Neural progenitor cell (in vitro differentiated cells): ENCODE data around the gene CCM2. TPM values are rescaled to one million over a fixed set of nuclear protein-coding genes. Genes with fewer than 3 reads are reported as not detected.

ENCODE experiments used
- DNase-seq: peaks from one replicate; pipeline ENCODE4 v3.0.0-alpha.2; 2016; ENCODE audit warnings: low spot score
- H2AFZ ChIP-seq: fragments of 200-600 bp; sonication (generic); replicated peaks from 2 replicates; pipeline ENCODE4 v1.6.1; 2016; ENCODE audit warnings: antibody characterized with exemption
- H3F3A ChIP-seq: fragments of 200-600 bp; sonication (generic); 2 replicates; pipeline ENCODE4 v1.6.1; 2016; ENCODE audit warnings: antibody characterized with exemption, low read depth
- H3K27ac ChIP-seq: fragments of 200-600 bp; sonication (generic); 2 replicates; pipeline ENCODE4 v1.5.1; 2016; ENCODE audit warnings: mild to moderate bottlenecking
- H3K27me3 ChIP-seq: fragments of 200-600 bp; sonication (generic); 2 replicates; pipeline ENCODE4 v1.6.1; 2016; ENCODE audit warnings: mild to moderate bottlenecking, moderate library complexity
- H3K36me3 ChIP-seq: fragments of 200-600 bp; sonication (generic); 2 replicates; pipeline ENCODE4 v1.5.1; 2016
- H3K4me1 ChIP-seq: fragments of 200-600 bp; sonication (generic); 2 replicates; pipeline ENCODE4 v1.6.1; 2016; ENCODE audit warnings: mixed run types
- H3K4me2 ChIP-seq: fragments of 200-600 bp; sonication (generic); 2 replicates; pipeline ENCODE4 v1.6.1; 2016
- H3K4me3 ChIP-seq: fragments of 200-600 bp; sonication (generic); 2 replicates; pipeline ENCODE4 v1.5.1; 2016
- H3K79me2 ChIP-seq: fragments of 200-600 bp; sonication (generic); 2 replicates; pipeline ENCODE4 v1.6.1; 2016; ENCODE audit warnings: low read depth
- H3K9ac ChIP-seq: fragments of 200-600 bp; sonication (generic); 2 replicates; pipeline ENCODE4 v1.6.1; 2016
- H3K9me3 ChIP-seq: fragments of 200-600 bp; sonication (generic); 2 replicates; pipeline ENCODE4 v1.5.1; 2016; ENCODE audit warnings: low read depth
- H4K20me1 ChIP-seq: fragments of 200-600 bp; sonication (generic); 2 replicates; pipeline ENCODE4 v1.6.1; 2016; ENCODE audit warnings: low read depth
- H3K27ac Mint-ChIP-seq: 3 replicates; pipeline ENCODE4 v1.8.0; 2021; ENCODE audit warnings: mixed read lengths
- H3K27me3 Mint-ChIP-seq: 2 replicates; pipeline ENCODE4 v1.8.0; 2022; ENCODE audit warnings: low read depth, mild to moderate bottlenecking, inconsistent platforms, moderate library complexity, mixed read lengths; ENCODE audit not compliant: insufficient read depth
- H3K36me3 Mint-ChIP-seq: 3 replicates; pipeline ENCODE4 v1.8.0; 2021; ENCODE audit warnings: mixed read lengths
- H3K4me1 Mint-ChIP-seq: 3 replicates; pipeline ENCODE4 v1.8.0; 2021; ENCODE audit warnings: mixed read lengths
- H3K4me3 Mint-ChIP-seq: 3 replicates; pipeline ENCODE4 v1.8.0; 2021; ENCODE audit warnings: mild to moderate bottlenecking, moderate library complexity, mixed read lengths
- H3K9me3 Mint-ChIP-seq: 3 replicates; pipeline ENCODE4 v1.8.0; 2020; ENCODE audit warnings: mixed read lengths
- EZH2 ChIP-seq: fragments of 200-600 bp; sonication (generic); IDR thresholded peaks from 2 replicates; pipeline ENCODE4 v1.6.1; 2017; ENCODE audit warnings: antibody characterized with exemption, mild to moderate bottlenecking, moderate library complexity
- EZH2phosphoT487 ChIP-seq: fragments of 200-600 bp; sonication (generic); IDR thresholded peaks from 2 replicates; pipeline ENCODE4 v1.6.1; 2017; ENCODE audit warnings: antibody characterized with exemption
- total RNA-seq: library from RNA; depleted of rRNA; stranded (reverse); fragments of >200 nt; gene quantifications from 2 replicates; pipeline ENCODE4 v1.2.3, GENCODE V29; 2015; ENCODE audit warnings: low replicate concordance
- TF ChIP-seq, protein P1 (sequence below): fragments of 200-600 bp; sonication (generic); IDR thresholded peaks from 2 replicates; pipeline ENCODE4 v1.5.1; 2017; ENCODE audit warnings: antibody characterized with exemption, mild to moderate bottlenecking

CCM2 gene
- total RNA-seq, 1 donor from 2014 or later = 21.8 TPM

DNA sequence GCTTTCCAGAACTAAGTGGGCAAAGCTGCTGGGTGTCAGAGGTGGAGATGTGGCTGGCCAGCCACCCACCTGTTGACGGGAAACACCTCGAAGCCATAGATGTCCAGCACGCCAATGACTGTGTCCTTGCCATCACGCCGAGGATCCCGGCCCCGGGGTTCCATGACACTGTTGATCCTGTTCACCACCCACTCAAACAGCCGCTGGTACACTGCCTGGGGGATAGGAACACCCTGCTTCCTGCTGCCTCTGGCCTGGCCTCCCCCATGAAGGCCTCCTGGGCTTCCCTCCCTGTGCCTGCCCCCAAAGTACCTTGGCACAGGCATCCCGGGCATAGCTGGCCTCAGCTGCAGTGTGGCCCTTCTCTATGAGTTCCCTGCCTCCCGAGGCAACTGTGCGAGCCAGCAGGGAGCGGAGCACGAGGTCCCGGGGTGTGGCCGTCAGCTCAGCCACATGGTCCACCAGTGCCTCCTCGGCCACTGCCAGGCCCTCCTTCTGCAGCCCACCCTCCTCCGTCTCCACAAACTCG lies 29.4 kb upstream of the CCM2 start:
- peaks cover 3% of the 10 kb centered on the region for H3K4me1 Mint-ChIP-seq
- Histone ChIP-seq H4K20me1 (no peaks in the 10 kb centered on the region), H3F3A (no peaks in the 10 kb centered on the region), H3K27ac (no peak overlapping the region), H2AFZ (no peak overlapping the region), H3K9ac (no peak overlapping the region), H3K79me2 (no peaks in the 10 kb centered on the region), H3K27me3 (no peaks in the 10 kb centered on the region), H3K4me1 (no peaks in the 10 kb centered on the region), H3K9me3 (no peaks in the 10 kb centered on the region), H3K4me3 (no peak overlapping the region), H3K36me3 (no peaks in the 10 kb centered on the region), H3K4me2 (no peak overlapping the region)
- no peak for TF ChIP-seq EZH2
- TF ChIP-seq, protein P1, sequence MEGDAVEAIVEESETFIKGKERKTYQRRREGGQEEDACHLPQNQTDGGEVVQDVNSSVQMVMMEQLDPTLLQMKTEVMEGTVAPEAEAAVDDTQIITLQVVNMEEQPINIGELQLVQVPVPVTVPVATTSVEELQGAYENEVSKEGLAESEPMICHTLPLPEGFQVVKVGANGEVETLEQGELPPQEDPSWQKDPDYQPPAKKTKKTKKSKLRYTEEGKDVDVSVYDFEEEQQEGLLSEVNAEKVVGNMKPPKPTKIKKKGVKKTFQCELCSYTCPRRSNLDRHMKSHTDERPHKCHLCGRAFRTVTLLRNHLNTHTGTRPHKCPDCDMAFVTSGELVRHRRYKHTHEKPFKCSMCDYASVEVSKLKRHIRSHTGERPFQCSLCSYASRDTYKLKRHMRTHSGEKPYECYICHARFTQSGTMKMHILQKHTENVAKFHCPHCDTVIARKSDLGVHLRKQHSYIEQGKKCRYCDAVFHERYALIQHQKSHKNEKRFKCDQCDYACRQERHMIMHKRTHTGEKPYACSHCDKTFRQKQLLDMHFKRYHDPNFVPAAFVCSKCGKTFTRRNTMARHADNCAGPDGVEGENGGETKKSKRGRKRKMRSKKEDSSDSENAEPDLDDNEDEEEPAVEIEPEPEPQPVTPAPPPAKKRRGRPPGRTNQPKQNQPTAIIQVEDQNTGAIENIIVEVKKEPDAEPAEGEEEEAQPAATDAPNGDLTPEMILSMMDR = no peak
- no peak for TF ChIP-seq EZH2phosphoT487
- no peaks in the 10 kb centered on the region for H3K9me3 Mint-ChIP-seq
- no peak for DNase-seq
- H3K4me3 Mint-ChIP-seq = no peak overlapping the region
- H3K27me3 Mint-ChIP-seq = peaks cover 2% of the 10 kb centered on the region
- H3K36me3 Mint-ChIP-seq = no peaks in the 10 kb centered on the region
- H3K27ac Mint-ChIP-seq = no peak overlapping the region

DNA sequence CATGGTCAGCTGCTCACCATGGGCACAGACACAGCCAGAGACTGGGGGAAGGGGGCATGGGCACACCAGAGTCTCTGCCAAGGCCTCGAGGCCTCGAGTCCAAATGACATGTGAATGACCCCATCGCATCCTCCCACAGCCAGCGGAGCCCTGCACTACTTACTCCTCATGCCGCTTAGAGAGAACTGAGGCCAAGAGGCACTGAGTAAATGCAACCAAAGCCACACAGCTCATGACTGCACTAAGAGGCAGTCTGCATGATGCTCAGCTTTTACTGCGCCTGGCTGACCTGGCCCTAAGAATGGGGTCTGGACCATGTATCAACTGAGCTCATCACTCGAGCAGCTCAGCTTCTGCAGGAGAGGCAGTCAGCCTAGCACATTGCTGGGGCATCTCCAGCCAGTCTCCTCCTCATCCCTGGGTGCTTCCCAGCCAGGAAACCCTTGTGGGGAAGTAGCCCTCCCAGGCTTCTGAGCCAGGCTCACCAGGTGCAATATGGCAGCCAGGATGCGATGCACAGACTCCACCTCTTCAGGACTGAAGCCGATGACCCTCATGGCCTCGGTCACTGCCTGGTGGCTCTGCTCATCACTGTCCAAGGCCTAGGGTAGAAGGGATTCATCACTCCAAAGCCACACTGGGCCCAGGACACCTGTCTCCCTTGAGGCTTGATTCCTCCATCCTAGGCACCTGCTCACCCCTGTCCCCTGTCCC lies 28.7 kb upstream of the CCM2 start:
- no peak for DNase-seq
- Histone ChIP-seq H3F3A (no peaks in the 10 kb centered on the region), H3K9me3 (no peaks in the 10 kb centered on the region), H3K79me2 (no peaks in the 10 kb centered on the region), H2AFZ (no peak overlapping the region), H3K4me1 (no peaks in the 10 kb centered on the region), H3K4me3 (no peak overlapping the region), H3K27ac (no peak overlapping the region), H3K36me3 (no peaks in the 10 kb centered on the region), H4K20me1 (no peaks in the 10 kb centered on the region), H3K4me2 (no peak overlapping the region), H3K27me3 (no peaks in the 10 kb centered on the region), H3K9ac (no peak overlapping the region)
- Mint-ChIP-seq H3K27me3 (peaks cover 2% of the 10 kb centered on the region), H3K27ac (no peak overlapping the region), H3K4me3 (no peak overlapping the region), H3K9me3 (no peaks in the 10 kb centered on the region), H3K4me1 (peaks cover 3% of the 10 kb centered on the region), H3K36me3 (no peaks in the 10 kb centered on the region)
- no peak for TF ChIP-seq EZH2phosphoT487
- no peak for TF ChIP-seq EZH2
- TF ChIP-seq, protein P1 = no peak

DNA sequence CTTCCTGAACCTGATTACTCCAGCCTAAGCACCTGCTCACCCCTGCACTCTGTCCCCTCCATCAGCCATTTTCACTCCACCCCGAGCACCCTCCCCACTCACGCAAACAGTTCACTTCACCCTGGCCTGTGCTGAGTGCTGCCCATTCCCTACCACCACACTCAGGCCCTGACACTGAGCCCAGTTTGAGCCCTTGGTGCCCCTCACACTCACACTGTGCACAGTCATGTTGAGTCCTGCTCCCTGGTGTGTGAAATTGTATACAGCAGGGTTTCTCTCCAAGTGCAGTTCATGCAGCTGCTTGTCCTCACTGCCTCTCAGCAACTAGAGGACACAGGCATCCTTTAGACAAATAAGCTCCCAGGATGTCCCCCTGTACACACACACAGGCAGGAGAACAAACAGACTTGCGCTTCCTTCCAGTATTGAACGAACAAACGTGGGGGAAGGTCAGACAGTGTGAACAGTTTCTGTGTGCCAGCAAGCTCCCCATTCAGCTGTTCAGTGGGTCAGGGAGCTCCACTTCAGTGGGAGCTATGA lies 28.0 kb upstream of the CCM2 start:
- H3K27ac ChIP-seq = no peak overlapping the region
- no peaks in the 10 kb centered on the region for H3F3A ChIP-seq
- no peaks in the 10 kb centered on the region for H3K4me1 ChIP-seq
- no peak for DNase-seq
- H3K4me2 ChIP-seq = no peak overlapping the region
- no peaks in the 10 kb centered on the region for H4K20me1 ChIP-seq
- H2AFZ ChIP-seq = no peak overlapping the region
- H3K9me3 ChIP-seq = no peaks in the 10 kb centered on the region
- no peaks in the 10 kb centered on the region for H3K79me2 ChIP-seq
- H3K27me3 ChIP-seq = no peaks in the 10 kb centered on the region
- no peaks in the 10 kb centered on the region for H3K9me3 Mint-ChIP-seq
- no peak overlapping the region for H3K9ac ChIP-seq
- no peaks in the 10 kb centered on the region for H3K36me3 Mint-ChIP-seq
- TF ChIP-seq, protein P1 = no peak
- TF ChIP-seq EZH2 = no peak
- TF ChIP-seq EZH2phosphoT487 = no peak
- H3K4me3 Mint-ChIP-seq = no peak overlapping the region
- peaks cover 3% of the 10 kb centered on the region for H3K4me1 Mint-ChIP-seq
- no peaks in the 10 kb centered on the region for H3K36me3 ChIP-seq
- peak overlapping the region; percentile 79 for H3K27ac Mint-ChIP-seq
- no peak overlapping the region for H3K4me3 ChIP-seq
- peaks cover 2% of the 10 kb centered on the region for H3K27me3 Mint-ChIP-seq
